ENCODE results near the gene FIGLA.

Gene FIGLA

GRCh38 chr2:70790136-70790828 is at the start of gene FIGLA:
FIGLA (minus strand) TSS chr2:70790643; CDS start chr2:70790638, 5 bp downstream.
- no peak for TF ChIP-seq CTCF (IDR thresholded peaks at IDR 0.05)

- no peak for TF ChIP-seq CTCF (IDR thresholded peaks at IDR 0.05)
These were observed 47.8 kb upstream of the FIGLA start for GRCh38 chr2:70837980-70838925.

- TF ChIP-seq CTCF (IDR thresholded peaks at IDR 0.05) = no peak
These were observed 45.2 kb upstream of the FIGLA start, which contains the start of gene CD207 for GRCh38 chr2:70835643-70836042. CD207 (minus strand) TSS chr2:70835816; CDS start chr2:70835776, 40 bp downstream.

GRCh38 chr2:70834881-70835280 is 44.4 kb upstream of the FIGLA start:
- no peak for TF ChIP-seq CTCF (IDR thresholded peaks at IDR 0.05)

GRCh38 chr2:70834106-70834505 is 43.7 kb upstream of the FIGLA start:
- TF ChIP-seq CTCF (IDR thresholded peaks at IDR 0.05) = no peak

- no peak for TF ChIP-seq CTCF (IDR thresholded peaks at IDR 0.05)
These were observed 42.8 kb upstream of the FIGLA start for GRCh38 chr2:70833246-70833645.

- TF ChIP-seq CTCF (IDR thresholded peaks at IDR 0.05) = no peak
These were observed 41.9 kb upstream of the FIGLA start for GRCh38 chr2:70832386-70832785.
